NCI-H2029 treated with DMSO at 0.1 percent for 48 hours (cell line): Measurements from ENCODE around the gene ANKRD37.
"Not testable (repeated sequence)": the region's sequence is repeated elsewhere in the genome, so short reads cannot be mapped to it uniquely, and the experiment has no call there.

Source experiments
- DNase-seq: peaks from one replicate; lab custom pipeline; 2025; lab: John Stamatoyannopoulos, UW

The ANKRD37 gene, protein sequence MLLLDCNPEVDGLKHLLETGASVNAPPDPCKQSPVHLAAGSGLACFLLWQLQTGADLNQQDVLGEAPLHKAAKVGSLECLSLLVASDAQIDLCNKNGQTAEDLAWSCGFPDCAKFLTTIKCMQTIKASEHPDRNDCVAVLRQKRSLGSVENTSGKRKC

GRCh38 chr4:185396724-185397385, at the start of gene ANKRD37:
ANKRD37 (plus strand) TSS chr4:185396841; CDS start chr4:185396924, 83 bp downstream.
- peak; percentile 51 for DNase-seq

DNA sequence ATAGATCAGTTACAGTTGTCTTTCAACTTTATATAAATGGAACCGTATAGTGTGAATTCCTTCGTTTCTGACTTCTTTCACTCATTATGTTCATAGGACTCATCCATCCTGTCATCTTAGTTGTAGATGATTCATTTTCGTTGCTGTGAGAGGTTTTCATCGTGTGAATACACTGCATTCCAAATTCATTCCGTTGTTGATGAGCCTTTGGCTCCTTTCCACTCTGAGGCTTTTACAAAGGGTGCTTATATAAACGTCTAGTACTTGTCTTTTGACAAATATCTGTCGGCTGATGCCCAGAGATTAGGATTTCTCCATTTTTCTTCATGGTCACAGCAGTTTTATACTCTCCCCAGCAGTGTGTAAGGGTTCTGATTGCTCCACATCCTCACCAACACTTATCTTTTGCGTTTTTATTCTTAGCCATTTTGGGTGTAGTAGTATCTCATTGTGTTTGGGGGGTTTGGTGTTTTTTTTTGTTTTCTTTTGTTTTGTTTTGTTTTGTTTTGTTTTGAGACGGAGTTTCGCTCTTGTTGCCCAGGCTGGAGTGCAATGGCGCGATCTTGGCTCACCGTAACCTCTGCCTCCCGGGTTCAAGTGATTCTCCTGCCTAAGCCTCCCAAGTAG, 49.6 kb upstream of the ANKRD37 start:
- no peak for DNase-seq

DNA sequence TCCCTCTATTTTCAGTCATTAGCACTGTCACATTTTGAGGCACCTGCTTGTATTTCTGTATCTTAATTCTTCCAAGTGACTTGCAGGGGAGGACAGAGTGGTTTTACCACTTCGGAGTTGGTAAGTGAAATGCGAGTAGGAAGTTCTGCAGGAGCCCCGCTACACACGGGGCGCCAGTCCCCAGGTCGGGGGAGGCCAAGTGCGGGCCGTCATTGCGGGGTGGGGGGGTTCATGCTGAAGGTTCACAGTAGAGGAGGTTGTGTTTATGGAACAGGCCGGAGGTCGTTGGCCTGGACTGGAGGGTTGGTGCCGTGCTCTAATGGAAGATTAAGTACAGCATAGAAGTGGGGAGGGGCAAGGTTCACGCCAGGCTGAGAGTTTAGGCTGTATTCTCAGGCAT, 45.0 kb upstream of the ANKRD37 start:
- DNase-seq: no peak

DNA sequence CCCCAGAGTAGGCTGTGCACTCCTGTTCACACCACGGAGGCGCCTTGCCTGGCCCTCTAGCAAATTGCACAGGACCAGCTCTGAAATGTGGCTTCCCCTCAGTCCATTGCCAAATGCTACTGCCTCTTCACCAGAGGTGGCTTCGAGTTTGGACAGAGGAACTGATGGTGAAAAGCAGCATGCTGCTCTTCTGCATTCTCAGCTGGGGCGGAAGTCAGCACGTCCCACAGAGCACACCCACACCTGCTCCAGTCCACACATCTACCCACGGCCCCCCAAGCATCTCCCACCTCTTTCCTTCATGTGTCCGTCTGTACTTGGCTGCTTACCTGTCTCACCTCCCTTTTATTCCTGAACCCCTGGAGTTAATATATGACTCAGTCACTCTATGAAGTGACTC, 44.4 kb upstream of the ANKRD37 start:
- no peak for DNase-seq

DNA sequence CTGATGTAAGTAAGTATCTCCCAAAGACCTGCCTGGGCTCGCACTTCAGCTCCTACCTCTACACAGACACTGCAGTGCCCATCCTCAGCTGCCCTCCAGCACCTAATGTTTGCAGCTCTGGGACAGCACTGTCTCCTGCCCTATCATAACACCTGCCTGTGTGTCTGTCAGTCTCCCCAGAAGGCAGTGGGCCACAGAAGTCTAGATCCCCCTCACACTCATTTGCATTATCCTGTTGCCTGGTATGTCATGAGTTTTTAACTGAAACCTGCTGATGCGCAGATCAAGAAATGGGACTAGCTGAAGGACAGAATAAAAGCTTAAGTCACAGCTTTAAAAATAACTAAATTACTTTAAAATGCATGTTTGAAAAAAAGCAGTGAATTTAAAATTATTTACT, 43.9 kb upstream of the ANKRD37 start:
- no peak for DNase-seq

DNA sequence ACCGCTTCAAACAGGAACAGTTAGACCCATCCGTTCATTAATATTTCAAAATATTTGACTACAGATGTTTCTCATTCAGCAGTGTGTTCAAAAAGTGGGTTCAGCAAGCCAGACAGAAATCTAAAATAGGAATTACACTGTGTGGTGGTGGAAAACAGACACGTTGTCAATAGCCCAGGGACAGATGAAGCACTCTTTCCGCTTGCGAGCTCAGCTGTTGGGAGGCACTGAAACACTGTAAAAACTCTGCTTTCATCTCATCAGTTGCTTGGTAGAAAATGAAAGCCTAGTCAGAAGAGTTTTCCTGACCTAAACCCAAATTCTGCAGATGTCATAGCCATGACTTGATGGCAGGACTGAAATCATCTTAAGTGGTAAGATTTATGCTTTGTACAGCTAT, 39.4 kb upstream of the ANKRD37 start:
- no peak for DNase-seq

DNA sequence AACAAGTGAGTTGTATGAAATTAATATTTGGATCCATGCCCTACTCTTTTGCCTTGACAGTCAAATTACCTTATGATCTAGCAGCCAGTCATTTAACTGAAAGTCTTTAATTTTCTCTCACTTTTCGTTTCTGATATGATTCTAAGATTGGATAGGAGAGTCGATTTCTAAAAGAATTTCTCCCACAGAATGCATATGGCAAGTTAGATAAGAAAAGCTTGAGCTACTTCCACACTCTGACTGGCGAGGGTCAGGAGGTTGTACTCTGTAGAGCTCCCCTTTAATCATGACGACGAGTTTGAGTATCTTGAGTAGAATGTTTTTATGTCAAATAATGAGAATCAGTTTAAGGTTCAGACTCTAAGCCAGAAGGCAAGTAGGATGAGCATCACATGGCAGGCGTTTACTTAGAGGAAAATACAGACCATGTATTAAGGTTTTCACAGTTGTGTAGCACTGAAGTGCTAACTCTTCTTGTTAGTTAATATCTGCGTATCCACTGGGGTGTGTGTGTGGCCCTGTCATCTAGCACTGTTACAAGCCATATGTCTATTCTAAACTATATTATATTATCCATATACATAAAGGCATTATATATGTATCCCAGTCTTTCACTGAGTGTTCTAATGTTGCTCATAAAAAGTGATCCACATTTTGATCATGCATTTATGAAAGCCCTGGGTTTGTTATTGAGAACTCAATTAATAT, 38.8 kb upstream of the ANKRD37 start:
- no peak for DNase-seq

DNA sequence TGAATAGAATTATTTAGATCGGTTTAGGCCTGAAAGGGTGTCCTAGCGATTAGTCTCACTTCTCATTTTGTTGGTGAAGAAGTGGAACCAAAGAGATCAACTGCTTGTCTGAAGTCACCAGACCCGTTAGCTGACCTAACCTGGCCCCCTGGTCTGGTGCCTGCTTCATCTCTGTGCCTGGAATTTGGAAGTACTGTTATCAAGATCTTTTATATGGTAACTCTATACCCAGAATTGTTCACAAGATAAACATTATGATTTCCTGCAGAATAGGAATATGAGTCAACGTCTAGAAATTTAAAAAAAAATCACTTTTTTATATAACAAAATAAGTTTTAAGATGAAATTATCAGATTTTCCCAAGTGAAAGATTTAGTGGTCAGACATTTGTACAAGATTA, 38.1 kb upstream of the ANKRD37 start:
- no peak for DNase-seq

DNA sequence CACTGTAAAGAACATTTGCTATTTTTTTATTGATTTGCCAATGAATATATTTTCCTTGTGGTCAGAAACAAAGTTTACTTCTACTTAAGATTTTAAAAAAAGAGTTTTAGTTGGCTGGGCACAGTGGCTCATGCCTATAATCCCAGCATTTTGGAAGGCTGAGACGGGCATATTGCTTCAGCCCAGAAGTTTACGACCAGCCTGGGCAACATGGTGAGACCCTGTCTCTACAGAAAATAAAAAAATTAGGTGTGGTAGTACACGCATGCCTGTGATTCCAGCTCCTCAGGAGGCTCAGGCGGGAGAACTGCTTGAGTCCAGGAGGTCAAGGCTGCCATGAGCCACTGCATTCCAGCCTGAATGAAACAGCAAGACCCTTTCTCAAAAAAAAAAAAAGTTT, 37.7 kb upstream of the ANKRD37 start:
- no peak for DNase-seq

- no peak for DNase-seq
Measured at GRCh38 chr4:185359767-185360446, 36.7 kb upstream of the ANKRD37 start.

GRCh38 chr4:185361872-185362271, 34.8 kb upstream of the ANKRD37 start:
- no peak for DNase-seq

GRCh38 chr4:185362570-185362969, 34.1 kb upstream of the ANKRD37 start:
- not testable (repeated sequence) for DNase-seq

- DNase-seq: no peak
Measured at GRCh38 chr4:185363251-185363650, 33.4 kb upstream of the ANKRD37 start.

GRCh38 chr4:185364886-185365285, 31.8 kb upstream of the ANKRD37 start:
- no peak for DNase-seq

DNA sequence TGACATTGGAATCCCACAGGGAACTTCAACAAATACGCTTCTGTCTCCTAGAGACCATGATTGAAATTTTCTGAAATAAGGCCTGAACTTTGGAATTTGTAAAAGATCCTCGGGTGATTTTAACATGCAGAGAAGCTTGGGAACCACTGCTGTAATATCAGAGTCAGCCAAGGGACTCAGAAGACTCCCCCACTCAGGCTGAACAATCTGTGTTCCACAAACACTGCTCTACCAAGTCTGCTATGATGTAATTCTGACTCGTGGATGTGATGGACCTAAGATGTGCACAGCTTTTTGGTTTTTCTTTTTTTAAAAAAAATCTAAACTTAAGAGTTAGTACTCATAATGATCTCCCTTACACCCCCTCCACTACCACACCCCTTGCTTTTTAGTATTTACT, 26.9 kb upstream of the ANKRD37 start:
- DNase-seq: no peak

- no peak for DNase-seq
Measured at GRCh38 chr4:185370268-185370949, 26.2 kb upstream of the ANKRD37 start.

- DNase-seq: no peak
Measured at GRCh38 chr4:185371702-185372101, 24.9 kb upstream of the ANKRD37 start.

GRCh38 chr4:185374027-185374426, 22.6 kb upstream of the ANKRD37 start:
- no peak for DNase-seq

GRCh38 chr4:185374573-185374972, 22.1 kb upstream of the ANKRD37 start:
- DNase-seq: no peak

- DNase-seq: no peak
Measured at GRCh38 chr4:185378264-185378663, 18.4 kb upstream of the ANKRD37 start.

- no peak for DNase-seq
Measured at GRCh38 chr4:185379326-185380295, 17.0 kb upstream of the ANKRD37 start.
